Lower lobe of right lung (tissue), 2 donors: ENCODE measurements around the gene SEZ6. TPM values are rescaled to one million over a fixed set of nuclear protein-coding genes. Genes with fewer than 3 reads are reported as not detected.
A peak's percentile ranks its signal among the peaks of the same experiment; 100 is the strongest.

Experiments used
- ATAC-seq, 2 donors: fragments of 200-7000 bp; cut with Tn5 transposase; one replicate each; pipeline ENCODE4 v1.9.1; 2020 to 2022; ENCODE audit warnings: mild to moderate bottlenecking in 2 of 2, moderate library complexity in 2 of 2
- DNase-seq: peaks from one replicate; pipeline ENCODE4 v3.0.0-alpha.2; 2020
- H3K27ac ChIP-seq: fragments of 200-600 bp; one replicate; pipeline ENCODE4 v1.8.0; 2022
- H3K27me3 ChIP-seq: fragments of 200-600 bp; one replicate; pipeline ENCODE4 v1.8.0; 2022; ENCODE audit warnings: low read depth
- H3K36me3 ChIP-seq: fragments of 200-600 bp; one replicate; pipeline ENCODE4 v1.8.0; 2022; ENCODE audit warnings: mild to moderate bottlenecking
- H3K4me1 ChIP-seq: fragments of 200-600 bp; one replicate; pipeline ENCODE4 v1.8.0; 2022
- H3K4me3 ChIP-seq: fragments of 200-600 bp; one replicate; pipeline ENCODE4 v1.8.0; 2022; ENCODE audit warnings: mild to moderate bottlenecking
- H3K9me3 ChIP-seq: fragments of 200-600 bp; one replicate; pipeline ENCODE4 v1.8.0; 2022
- intact Hi-C: fragments of 100-400 bp; cut with DNase I; formaldehyde crosslinking; loops from one replicate; pipeline ENCODE4 v1.11.0; 2022
- total RNA-seq: library from RNA; stranded (reverse); fragmentation: NEBNext Ultra II Directional; extraction: Animal tissue kit (Norgen Biotek cat#: 25700); gene quantifications from one replicate; pipeline ENCODE4 v1.2.1, GENCODE V29; 2021
- TF ChIP-seq, protein P1 (sequence below): fragments of 200-600 bp; IDR thresholded peaks from one replicate; pipeline ENCODE4 v1.8.0; 2022; ENCODE audit warnings: antibody characterized with exemption, mild to moderate bottlenecking
- donor health status: DM: no; HTN: yes; CAD: no; lungs with severe emphysema.

SEZ6 gene
- total RNA-seq, 1 donor from 2014 or later, result not detected

DNA sequence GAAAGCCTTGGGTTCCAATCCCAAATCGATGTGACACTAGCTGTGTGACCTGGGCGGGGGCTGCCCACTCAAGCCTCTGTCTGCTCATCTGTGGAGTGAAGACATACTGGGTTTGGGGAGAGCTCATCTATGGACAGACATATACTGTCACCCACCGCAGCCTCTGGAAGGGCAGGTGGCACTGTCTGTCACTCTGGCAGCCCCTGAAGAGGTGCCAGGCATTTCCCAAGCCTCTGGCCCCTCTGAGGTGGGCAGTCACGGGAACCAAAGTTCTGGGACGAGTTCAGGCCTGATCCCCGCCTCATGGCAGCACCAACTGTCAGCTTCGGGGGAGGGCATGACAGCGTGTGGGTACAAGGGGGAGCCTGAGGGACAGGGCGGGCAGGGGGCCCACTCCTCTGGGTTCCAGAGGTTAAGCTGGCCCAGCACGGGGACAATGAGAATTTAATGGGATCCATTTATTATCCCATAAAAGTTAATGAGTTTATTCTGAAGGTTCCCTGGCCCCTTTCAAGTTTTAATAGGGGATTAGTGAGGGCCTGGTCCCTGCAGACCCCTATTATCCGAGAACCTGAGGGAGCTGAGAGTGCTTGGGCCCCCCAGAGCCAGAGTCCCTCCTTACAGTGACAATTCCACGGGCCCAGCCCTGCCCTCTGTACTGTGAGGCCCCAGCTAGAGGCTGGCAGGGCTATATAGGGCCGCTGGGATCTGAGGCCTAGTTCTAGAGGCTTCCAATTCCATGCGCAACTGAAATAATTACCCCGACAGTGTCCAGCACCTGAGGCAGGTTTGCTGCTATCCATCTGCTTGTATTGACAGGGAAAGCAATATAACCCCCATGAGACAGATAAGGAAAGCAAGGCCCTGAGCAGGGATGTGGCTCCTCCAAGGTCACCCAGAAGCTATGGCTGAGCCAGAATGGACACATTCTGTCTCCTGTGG is 18.8 kb downstream of the SEZ6 start:
- Histone ChIP-seq H3K4me3 (no peak overlapping the region), H3K27me3 (peaks cover 17% of the 10 kb centered on the region), H3K4me1 (peaks cover 19% of the 10 kb centered on the region), H3K9me3 (no peaks in the 10 kb centered on the region), H3K27ac (no peak overlapping the region), H3K36me3 (no peaks in the 10 kb centered on the region)
- ATAC-seq (no peak), DNase-seq (no peak)
- intact Hi-C loops, result no loop called here
- TF ChIP-seq, protein P1, sequence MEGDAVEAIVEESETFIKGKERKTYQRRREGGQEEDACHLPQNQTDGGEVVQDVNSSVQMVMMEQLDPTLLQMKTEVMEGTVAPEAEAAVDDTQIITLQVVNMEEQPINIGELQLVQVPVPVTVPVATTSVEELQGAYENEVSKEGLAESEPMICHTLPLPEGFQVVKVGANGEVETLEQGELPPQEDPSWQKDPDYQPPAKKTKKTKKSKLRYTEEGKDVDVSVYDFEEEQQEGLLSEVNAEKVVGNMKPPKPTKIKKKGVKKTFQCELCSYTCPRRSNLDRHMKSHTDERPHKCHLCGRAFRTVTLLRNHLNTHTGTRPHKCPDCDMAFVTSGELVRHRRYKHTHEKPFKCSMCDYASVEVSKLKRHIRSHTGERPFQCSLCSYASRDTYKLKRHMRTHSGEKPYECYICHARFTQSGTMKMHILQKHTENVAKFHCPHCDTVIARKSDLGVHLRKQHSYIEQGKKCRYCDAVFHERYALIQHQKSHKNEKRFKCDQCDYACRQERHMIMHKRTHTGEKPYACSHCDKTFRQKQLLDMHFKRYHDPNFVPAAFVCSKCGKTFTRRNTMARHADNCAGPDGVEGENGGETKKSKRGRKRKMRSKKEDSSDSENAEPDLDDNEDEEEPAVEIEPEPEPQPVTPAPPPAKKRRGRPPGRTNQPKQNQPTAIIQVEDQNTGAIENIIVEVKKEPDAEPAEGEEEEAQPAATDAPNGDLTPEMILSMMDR, result no peak

DNA sequence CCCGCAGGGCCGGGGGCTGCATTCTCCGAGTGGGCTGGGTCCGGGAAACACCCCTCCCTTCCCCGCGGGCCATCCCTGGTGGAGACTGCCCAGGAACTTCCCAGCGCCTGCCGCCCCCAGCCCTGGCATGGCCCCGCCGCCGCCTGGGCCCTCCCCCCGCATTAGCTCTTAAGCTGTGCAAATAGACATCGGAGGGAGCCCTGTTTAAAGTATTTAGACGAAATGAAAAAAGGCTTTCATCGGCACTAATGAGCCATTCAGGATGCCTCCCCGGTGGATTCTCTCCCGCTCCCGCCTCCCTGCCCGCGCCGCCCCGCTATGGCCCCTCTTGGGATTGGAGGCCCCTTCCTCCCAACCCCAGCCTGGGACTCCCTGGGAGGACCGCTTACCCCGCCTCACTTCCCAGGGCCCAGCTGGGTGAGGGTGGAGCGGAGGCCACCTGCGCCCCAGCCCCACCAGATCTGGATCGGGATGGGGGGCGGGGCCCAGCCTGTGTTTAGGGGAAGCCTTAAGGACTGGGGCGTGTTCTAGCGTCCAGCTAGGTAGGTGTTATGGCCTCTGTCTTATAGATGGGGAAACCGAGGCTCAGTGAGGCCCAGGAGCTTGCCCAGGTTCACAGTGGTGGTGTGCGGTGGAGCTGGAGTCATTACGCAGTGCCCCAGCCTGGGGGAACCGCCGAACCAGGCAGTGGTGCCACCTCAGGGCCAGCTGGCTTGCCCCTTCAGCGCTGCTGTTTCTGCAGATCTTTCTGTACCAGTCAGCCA is 19.7 kb downstream of the SEZ6 start:
- H3K4me3 ChIP-seq, result no peak overlapping the region
- TF ChIP-seq, protein P1, result no peak
- H3K36me3 ChIP-seq, result no peaks in the 10 kb centered on the region
- H3K4me1 ChIP-seq, result peaks cover 24% of the 10 kb centered on the region
- no peak overlapping the region for H3K27ac ChIP-seq
- H3K27me3 ChIP-seq, result peaks cover 17% of the 10 kb centered on the region
- no peaks in the 10 kb centered on the region for H3K9me3 ChIP-seq
- ATAC-seq (no peak), DNase-seq (no peak)
- intact Hi-C loops, result no loop called here

DNA sequence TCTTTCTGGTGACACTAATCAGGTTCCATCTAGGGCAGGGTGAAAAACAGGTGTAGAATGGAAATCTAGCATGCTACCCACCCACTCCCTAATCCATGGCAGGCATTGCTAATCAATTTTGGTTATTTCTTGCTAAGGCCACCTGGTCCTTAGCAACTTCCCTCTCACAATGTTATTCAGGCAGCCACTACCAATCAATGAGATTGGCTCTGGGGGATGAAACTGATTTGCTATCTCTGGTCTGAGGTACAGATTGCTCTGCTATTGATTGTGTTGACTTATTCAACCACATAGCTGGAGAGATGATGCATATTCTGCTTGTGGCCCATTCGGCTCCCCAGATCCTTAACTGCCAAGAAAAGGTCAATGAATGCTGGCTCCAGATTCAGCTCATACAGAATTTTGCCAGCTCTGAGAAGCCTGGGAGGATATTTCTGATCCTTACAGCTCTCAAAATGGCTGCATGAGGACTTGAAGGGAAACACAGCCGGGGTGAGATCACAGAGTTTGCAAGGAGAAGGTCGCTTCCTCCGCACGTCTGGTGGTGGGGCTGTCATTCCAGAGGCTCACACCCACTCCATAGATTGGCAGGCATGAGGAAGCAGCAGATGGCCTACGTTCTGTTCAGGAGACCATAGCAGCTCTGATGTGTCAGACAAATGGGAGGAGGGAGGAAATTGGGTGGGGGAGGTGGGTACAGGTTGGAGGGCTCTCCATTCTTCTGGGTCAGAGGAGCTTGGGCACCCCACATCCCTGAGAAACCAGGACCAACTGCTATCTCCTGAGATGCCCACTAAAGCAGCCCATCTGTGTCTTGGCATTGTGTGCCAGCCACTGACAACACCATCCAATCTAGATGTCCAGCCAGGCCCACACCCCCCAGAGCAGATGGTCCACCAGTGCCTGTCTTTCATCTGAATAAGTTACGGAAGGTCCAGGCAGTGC is 22.3 kb downstream of the SEZ6 start:
- ATAC-seq, result no peak
- Histone ChIP-seq H3K9me3 (no peaks in the 10 kb centered on the region), H3K27ac (peak overlapping the region; percentile 70), H3K27me3 (peaks cover 17% of the 10 kb centered on the region), H3K4me3 (no peak overlapping the region), H3K4me1 (peaks cover 24% of the 10 kb centered on the region), H3K36me3 (no peaks in the 10 kb centered on the region)
- intact Hi-C loops, result no loop called here
- TF ChIP-seq, protein P1, result no peak
- DNase-seq, result no peak

DNA sequence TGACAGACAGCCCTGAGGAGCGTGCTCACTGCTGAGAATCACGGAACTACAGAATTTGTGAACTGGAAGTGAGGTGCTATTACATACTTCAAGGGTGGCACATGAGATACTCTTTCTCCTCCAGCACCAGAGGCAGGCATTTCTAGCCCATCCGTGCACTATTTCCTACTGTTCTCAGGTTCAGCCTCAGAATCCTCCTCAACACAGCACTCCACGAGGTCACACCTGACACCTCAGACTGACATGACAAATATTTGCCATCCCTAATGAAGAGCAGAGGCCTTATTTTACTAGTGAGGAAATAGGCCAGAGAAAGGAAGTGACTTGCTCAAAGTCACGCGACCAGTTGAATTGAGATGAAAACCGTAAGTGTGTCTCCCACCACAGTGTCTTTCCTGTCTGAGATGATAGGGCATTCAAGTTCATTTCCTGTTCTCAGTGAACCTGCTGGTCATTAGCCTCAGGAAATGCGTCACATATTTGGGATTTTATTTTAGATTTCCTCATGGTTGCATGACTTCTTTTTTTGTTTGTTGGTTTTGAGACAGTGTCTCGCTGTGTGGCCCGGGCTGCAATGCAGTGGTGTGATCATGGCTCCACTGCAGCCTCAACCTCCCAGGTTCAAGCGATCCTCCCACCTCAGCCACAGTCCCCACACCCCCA is 23.6 kb downstream of the SEZ6 start:
- Histone ChIP-seq H3K27ac (peak overlapping the region; percentile 70), H3K9me3 (no peaks in the 10 kb centered on the region), H3K4me3 (no peak overlapping the region), H3K36me3 (no peaks in the 10 kb centered on the region), H3K4me1 (peaks cover 24% of the 10 kb centered on the region), H3K27me3 (peaks cover 14% of the 10 kb centered on the region)
- ATAC-seq (peak; percentile 62 to 71), DNase-seq (no peak)
- TF ChIP-seq, protein P1, result no peak
- intact Hi-C loops, result no loop called here
